Stomach (tissue), 4 donors: Measurements from ENCODE around the gene GRK3.

Source experiments
- EP300 ChIP-seq: sonication (generic); formaldehyde crosslinking; IDR thresholded peaks from one replicate; pipeline ENCODE4 v1.6.1; 2017; ENCODE audit warnings: antibody characterized with exemption
- POLR2A ChIP-seq, 4 donors: fragments of 450-650 bp; IDR thresholded peaks; one replicate each; pipeline ENCODE4 v1.6.1; 2016; ENCODE audit warnings: antibody characterized with exemption in 4 of 4, control low read depth in 2 of 4, mild to moderate bottlenecking in 1 of 4, moderate library complexity in 1 of 4
- POLR2AphosphoS5 ChIP-seq, 3 donors: sonication (generic); formaldehyde crosslinking; IDR thresholded peaks; one replicate each; pipeline ENCODE4 v1.6.1; 2016; ENCODE audit warnings: antibody characterized with exemption in 3 of 3
- TF ChIP-seq, protein P1 (sequence below), 7 experiments: fragments of 450-650 bp in 4 of 7; fragments of 200-600 bp in 3 of 7; sonication (generic) in 3 of 7; IDR thresholded peaks; one replicate each; pipeline ENCODE4 v1.5.1; 2016 to 2019; ENCODE audit warnings: antibody characterized with exemption in 7 of 7, control low read depth in 2 of 7, mild to moderate bottlenecking in 1 of 7

GRCh38 chr22:25569983-25570382 lies 5.5 kb downstream of the GRK3 start:
- TF ChIP-seq, protein P1, sequence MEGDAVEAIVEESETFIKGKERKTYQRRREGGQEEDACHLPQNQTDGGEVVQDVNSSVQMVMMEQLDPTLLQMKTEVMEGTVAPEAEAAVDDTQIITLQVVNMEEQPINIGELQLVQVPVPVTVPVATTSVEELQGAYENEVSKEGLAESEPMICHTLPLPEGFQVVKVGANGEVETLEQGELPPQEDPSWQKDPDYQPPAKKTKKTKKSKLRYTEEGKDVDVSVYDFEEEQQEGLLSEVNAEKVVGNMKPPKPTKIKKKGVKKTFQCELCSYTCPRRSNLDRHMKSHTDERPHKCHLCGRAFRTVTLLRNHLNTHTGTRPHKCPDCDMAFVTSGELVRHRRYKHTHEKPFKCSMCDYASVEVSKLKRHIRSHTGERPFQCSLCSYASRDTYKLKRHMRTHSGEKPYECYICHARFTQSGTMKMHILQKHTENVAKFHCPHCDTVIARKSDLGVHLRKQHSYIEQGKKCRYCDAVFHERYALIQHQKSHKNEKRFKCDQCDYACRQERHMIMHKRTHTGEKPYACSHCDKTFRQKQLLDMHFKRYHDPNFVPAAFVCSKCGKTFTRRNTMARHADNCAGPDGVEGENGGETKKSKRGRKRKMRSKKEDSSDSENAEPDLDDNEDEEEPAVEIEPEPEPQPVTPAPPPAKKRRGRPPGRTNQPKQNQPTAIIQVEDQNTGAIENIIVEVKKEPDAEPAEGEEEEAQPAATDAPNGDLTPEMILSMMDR (IDR thresholded peaks at IDR 0.05), result no peak
- TF ChIP-seq POLR2AphosphoS5 (IDR thresholded peaks at IDR 0.05), result no peak
- TF ChIP-seq POLR2A (IDR thresholded peaks at IDR 0.05), result no peak
- TF ChIP-seq EP300, result no peak
